ENCODE measurements around the gene ZSCAN5C. TPM values are rescaled to one million over a fixed set of nuclear protein-coding genes. Genes with fewer than 3 reads are reported as not detected.
"Not testable (repeated sequence)": the region's sequence is repeated elsewhere in the genome, so short reads cannot be mapped to it uniquely, and the experiment has no call there.

Gene ZSCAN5C
- total and polyA plus RNA-seq, 2 donors from 2014 or later: not detected

GRCh38 chr19:56174086-56174485 lies 28.0 kb upstream of the ZSCAN5C start:
- FAIRE-seq: no peak
- Histone ChIP-seq H3K36me3 (ENCODE audit: control insufficient read depth in 2 of 3, insufficient read depth in 3 of 3, low read length in 3 of 3) (no peaks in the 10 kb centered on the region), H3K4me1 (ENCODE audit: control insufficient read depth in 2 of 3, insufficient read depth in 2 of 3, low read depth in 1 of 3, low read length in 3 of 3) (no peaks in the 10 kb centered on the region), H3K27ac (ENCODE audit: low read depth in 2 of 2, low read length in 2 of 2) (no peak overlapping the region), H3K9me3 (ENCODE audit: control insufficient read depth in 2 of 3, insufficient read depth in 1 of 3, low read length in 3 of 3) (no peaks in the 10 kb centered on the region), H3K4me3 (ENCODE audit: low read length in 3 of 3) (no peak overlapping the region), H3K27me3 (ENCODE audit: control insufficient read depth, insufficient read depth, low read length) (no peaks in the 10 kb centered on the region), H3K9ac (ENCODE audit: low read length in 3 of 3) (no peak overlapping the region)
- DNase-seq: no peak
- intact Hi-C loops (cut with DNase I): loop anchor here (10.0 kb wide), 1 partner anchor 99 kb away; no protein-coding TSS in a partner anchor
- TF ChIP-seq CTCF (IDR thresholded peaks at IDR 0.05; ENCODE audit: borderline replicate concordance, extremely low read depth, insufficient read depth): no peak

GRCh38 chr19:56174550-56174949 lies 27.5 kb upstream of the ZSCAN5C start:
- no peak overlapping the region for H3K9ac ChIP-seq (ENCODE audit: low read length in 3 of 3)
- no peaks in the 10 kb centered on the region for H3K36me3 ChIP-seq (ENCODE audit: control insufficient read depth in 2 of 3, insufficient read depth in 3 of 3, low read length in 3 of 3)
- H3K27me3 ChIP-seq (ENCODE audit: control insufficient read depth, insufficient read depth, low read length): no peaks in the 10 kb centered on the region
- H3K4me3 ChIP-seq (ENCODE audit: low read length in 3 of 3): no peak overlapping the region
- intact Hi-C loops (cut with DNase I): loop anchor here (10.0 kb wide), 1 partner anchor 100 kb away; no protein-coding TSS in a partner anchor
- TF ChIP-seq CTCF (IDR thresholded peaks at IDR 0.05; ENCODE audit: borderline replicate concordance, extremely low read depth, insufficient read depth): no peak
- H3K9me3 ChIP-seq (ENCODE audit: control insufficient read depth in 2 of 3, insufficient read depth in 1 of 3, low read length in 3 of 3): no peaks in the 10 kb centered on the region
- no peak overlapping the region for H3K27ac ChIP-seq (ENCODE audit: low read depth in 2 of 2, low read length in 2 of 2)
- H3K4me1 ChIP-seq (ENCODE audit: control insufficient read depth in 2 of 3, insufficient read depth in 2 of 3, low read depth in 1 of 3, low read length in 3 of 3): no peaks in the 10 kb centered on the region
- FAIRE-seq (no peak), DNase-seq (peak in 1 of 5 donors; percentile 17)

GRCh38 chr19:56175861-56176307 lies 26.2 kb upstream of the ZSCAN5C start, which contains the start of gene GALP:
Gene GALP, plus strand, starts transcription at chr19:56176008. Its CDS starts 1,101 bp downstream, at chr19:56177109.
- peak in 2 of 5 donors; percentile 39 to 49 for DNase-seq
- not testable (repeated sequence) for H3K4me1 ChIP-seq (ENCODE audit: control insufficient read depth in 2 of 3, insufficient read depth in 2 of 3, low read depth in 1 of 3, low read length in 3 of 3); H3K36me3 ChIP-seq (ENCODE audit: control insufficient read depth in 2 of 3, insufficient read depth in 3 of 3, low read length in 3 of 3); FAIRE-seq; H3K4me3 ChIP-seq (ENCODE audit: low read length in 3 of 3); H3K9ac ChIP-seq (ENCODE audit: low read length in 3 of 3); H3K27ac ChIP-seq (ENCODE audit: low read depth in 2 of 2, low read length in 2 of 2); H3K9me3 ChIP-seq (ENCODE audit: control insufficient read depth in 2 of 3, insufficient read depth in 1 of 3, low read length in 3 of 3); H3K27me3 ChIP-seq (ENCODE audit: control insufficient read depth, insufficient read depth, low read length)
- intact Hi-C loops (cut with DNase I): loop anchor here (10.0 kb wide), 1 partner anchor 101 kb away; no protein-coding TSS in a partner anchor

- not testable (repeated sequence) for H3K27me3 ChIP-seq (ENCODE audit: control insufficient read depth, insufficient read depth, low read length); H3K27ac ChIP-seq (ENCODE audit: low read depth in 2 of 2, low read length in 2 of 2); H3K9ac ChIP-seq (ENCODE audit: low read length in 3 of 3); DNase-seq; FAIRE-seq; H3K36me3 ChIP-seq (ENCODE audit: control insufficient read depth in 2 of 3, insufficient read depth in 3 of 3, low read length in 3 of 3); H3K9me3 ChIP-seq (ENCODE audit: control insufficient read depth in 2 of 3, insufficient read depth in 1 of 3, low read length in 3 of 3); H3K4me1 ChIP-seq (ENCODE audit: control insufficient read depth in 2 of 3, insufficient read depth in 2 of 3, low read depth in 1 of 3, low read length in 3 of 3); H3K4me3 ChIP-seq (ENCODE audit: low read length in 3 of 3)
- intact Hi-C loops (cut with DNase I): loop anchor here (10.0 kb wide), 1 partner anchor 102 kb away; no protein-coding TSS in a partner anchor
Measured at GRCh38 chr19:56176310-56176709, 25.8 kb upstream of the ZSCAN5C start.

Measured in kidney (tissue), 14 donors.